ENCODE results near the gene HSPA1L. TPM values are rescaled to one million over a fixed set of nuclear protein-coding genes. Genes with fewer than 3 reads are reported as not detected.

The HSPA1L gene
- total RNA-seq, 1 experiment from 2014 or later = 1.2 TPM

- peaks cover 23% of the 10 kb centered on the region for H3K4me1 Mint-ChIP-seq
- peaks cover 22% of the 10 kb centered on the region for H3K36me3 Mint-ChIP-seq
- H3K9me3 Mint-ChIP-seq = no peaks in the 10 kb centered on the region
- ChIA-PET POLR2A (interaction anchor here (0.5 kb wide), 1 partner anchor 83 kb away, joined by 3 read pairs; the partner anchor contains the start of gene LY6G5C), CTCF (interaction anchor here (0.8 to 1.3 kb wide), 3 partner anchors 9 to 75 kb away, joined by 3 to 6 read pairs (median 5); no protein-coding TSS in a partner anchor)
- ATAC-seq = no peak
- H3K4me3 Mint-ChIP-seq = no peak overlapping the region
- TF ChIP-seq EMX1 (CRISPR knock-in tag; IDR thresholded peaks at IDR 0.05) = no peak
- TF ChIP-seq ZNF317 (CRISPR knock-in tag; IDR thresholded peaks at IDR 0.05; ENCODE audit: borderline replicate concordance, low read depth) = no peak
- TF ChIP-seq SMAD3 (CRISPR knock-in tag; IDR thresholded peaks at IDR 0.05; ENCODE audit: borderline replicate concordance) = no peak
- no peak for TF ChIP-seq ZNF121 (CRISPR knock-in tag; IDR thresholded peaks at IDR 0.05)
- H3K27me3 Mint-ChIP-seq (ENCODE audit: low read depth) = no peaks in the 10 kb centered on the region; the same call in 1 of the 2 replicates
- no peak overlapping the region for H3K27ac Mint-ChIP-seq
- no peak for DNase-seq (ENCODE audit: low spot score)
Observed at GRCh38 chr6:31764198-31764597, 50.9 kb downstream of the HSPA1L start.

GRCh38 chr6:31763619-31763940 is 51.5 kb downstream of the HSPA1L start:
- Mint-ChIP-seq H3K27ac (0 out of 2 replicates have a peak overlapping the region, but pooled peaks have one; percentile 7), H3K9me3 (no peaks in the 10 kb centered on the region), H3K4me1 (peaks cover 23% of the 10 kb centered on the region), H3K36me3 (peaks cover 22% of the 10 kb centered on the region), H3K27me3 (ENCODE audit: low read depth) (no peaks in the 10 kb centered on the region; the same call in 1 of the 2 replicates), H3K4me3 (no peak overlapping the region)
- CTCF ChIA-PET = interaction anchor here (0.8 to 1.3 kb wide), 3 partner anchors 10 to 74 kb away, joined by 3 to 6 read pairs (median 5); no protein-coding TSS in a partner anchor
- DNase-seq (ENCODE audit: low spot score) (peak; percentile 33), ATAC-seq (peak; percentile 41)
- TF ChIP-seq HMGA2 (CRISPR knock-in tag; IDR thresholded peaks at IDR 0.05) = no peak
- TF ChIP-seq CREB1 (CRISPR knock-in tag; IDR thresholded peaks at IDR 0.05) = no peak
- no peak for TF ChIP-seq MYBL2 (CRISPR knock-in tag; IDR thresholded peaks at IDR 0.05)
- no peak for TF ChIP-seq NR3C1 (CRISPR knock-in tag; conservative IDR thresholded peaks at IDR 0.05; ENCODE audit: low read depth)
- TF ChIP-seq TEAD1 (CRISPR knock-in tag; IDR thresholded peaks at IDR 0.05) = no peak
- no peak for TF ChIP-seq ZNF219 (CRISPR knock-in tag; IDR thresholded peaks at IDR 0.05; ENCODE audit: borderline replicate concordance)
- no peak for TF ChIP-seq SMAD3 (CRISPR knock-in tag; IDR thresholded peaks at IDR 0.05; ENCODE audit: borderline replicate concordance)
- TF ChIP-seq ZNF671 (CRISPR knock-in tag; IDR thresholded peaks at IDR 0.05) = no peak
- TF ChIP-seq ATF1 (CRISPR knock-in tag; IDR thresholded peaks at IDR 0.05) = no peak
- TF ChIP-seq CTCF (IDR thresholded peaks at IDR 0.05) = no peak
- POLR2A ChIA-PET = interaction anchor here (0.5 to 0.8 kb wide), 2 partner anchors 11 to 82 kb away, joined by 3 read pairs; partner anchors contain the start of gene LY6G5C

GRCh38 chr6:31762878-31763618 is 52.0 kb downstream of the HSPA1L start:
- ChIA-PET CTCF (interaction anchor here (0.5 to 1.3 kb wide), 4 partner anchors 10 to 74 kb away, joined by 3 to 6 read pairs (median 4); no protein-coding TSS in a partner anchor), POLR2A (interaction anchor here (0.8 kb wide), 1 partner anchor 10 kb away, joined by 3 read pairs; no protein-coding TSS in a partner anchor)
- Mint-ChIP-seq H3K4me1 (peaks cover 23% of the 10 kb centered on the region), H3K36me3 (peaks cover 24% of the 10 kb centered on the region), H3K9me3 (no peaks in the 10 kb centered on the region), H3K27me3 (ENCODE audit: low read depth) (no peaks in the 10 kb centered on the region; the same call in 1 of the 2 replicates), H3K4me3 (no peak overlapping the region), H3K27ac (0 out of 2 replicates have a peak overlapping the region, but pooled peaks have one; percentile 7)
- no peak for TF ChIP-seq ZNF138 (CRISPR knock-in tag; conservative IDR thresholded peaks at IDR 0.05)
- 0 out of 2 replicates have a peak, but pooled peaks have one; percentile 21 for TF ChIP-seq ATF3 (CRISPR knock-in tag; conservative IDR thresholded peaks at IDR 0.05)
- 0 out of 2 replicates have a peak, but pooled peaks have one; percentile 22 for TF ChIP-seq TEAD4 (CRISPR knock-in tag; IDR thresholded peaks at IDR 0.05)
- no peak for TF ChIP-seq ESRRA (CRISPR knock-in tag; IDR thresholded peaks at IDR 0.05; ENCODE audit: borderline replicate concordance)
- no peak for TF ChIP-seq ARID4B (CRISPR knock-in tag; IDR thresholded peaks at IDR 0.05; ENCODE audit: borderline replicate concordance)
- DNase-seq (ENCODE audit: low spot score) (no peak), ATAC-seq (no peak)
